Measurements from ENCODE around the gene MCRIP2.

Gene MCRIP2

GRCh38 chr16:694863-695354 is 53.3 kb downstream of the MCRIP2 start:
- H3K27me3 ChIP-seq (replicated peaks; ENCODE audit: insufficient read depth, low read length), result peaks cover 73% of the 10 kb centered on the region
- no peaks in the 10 kb centered on the region for H3K9me3 ChIP-seq (replicated peaks; ENCODE audit: insufficient read depth, low read length)
- DNase-seq, result no peak

GRCh38 chr16:695355-696089 is 53.9 kb downstream of the MCRIP2 start:
- Histone ChIP-seq H2AFZ (ENCODE audit: low read length) (no peak overlapping the region), H3K9me3 (replicated peaks; ENCODE audit: insufficient read depth, low read length) (no peaks in the 10 kb centered on the region), H3K9me2 (replicated peaks; ENCODE audit: insufficient read depth, low read length) (no peaks in the 10 kb centered on the region), H3K9ac (ENCODE audit: low read length) (no peak overlapping the region), H3K79me2 (ENCODE audit: low read length) (no peaks in the 10 kb centered on the region), H3F3A (ENCODE audit: insufficient read depth, low read length) (no peaks in the 10 kb centered on the region), H3K27me3 (replicated peaks; ENCODE audit: insufficient read depth, low read length) (peaks cover 79% of the 10 kb centered on the region), H3K4me2 (ENCODE audit: low read depth, low read length) (no peak overlapping the region), H3K27ac (ENCODE audit: low read length) (no peak overlapping the region), H3K36me3 (replicated peaks; ENCODE audit: insufficient read depth, low read length) (no peaks in the 10 kb centered on the region), H3K4me3 (ENCODE audit: low read length) (no peak overlapping the region), H4K20me1 (ENCODE audit: insufficient read depth, low read length) (no peaks in the 10 kb centered on the region), H3K4me1 (ENCODE audit: low read length) (no peaks in the 10 kb centered on the region)
- no peak for DNase-seq
- TF ChIP-seq CTCF (IDR thresholded peaks at IDR 0.05; ENCODE audit: low read length) (no peak), EZH2phosphoT487 (IDR thresholded peaks at IDR 0.05; ENCODE audit: low read length) (no peak)

More at GRCh38 chr16:694863-695354, 53.3 kb downstream of the MCRIP2 start:
- H3K4me1 ChIP-seq (ENCODE audit: low read length), result no peaks in the 10 kb centered on the region
- H3K27ac ChIP-seq (ENCODE audit: low read length), result no peak overlapping the region
- no peaks in the 10 kb centered on the region for H3K9me2 ChIP-seq (replicated peaks; ENCODE audit: insufficient read depth, low read length)
- no peak overlapping the region for H2AFZ ChIP-seq (ENCODE audit: low read length)
- no peak overlapping the region for H3K9ac ChIP-seq (ENCODE audit: low read length)
- H3K36me3 ChIP-seq (replicated peaks; ENCODE audit: insufficient read depth, low read length), result no peaks in the 10 kb centered on the region
- TF ChIP-seq CTCF (IDR thresholded peaks at IDR 0.05; ENCODE audit: low read length), result no peak
- TF ChIP-seq EZH2phosphoT487 (IDR thresholded peaks at IDR 0.05; ENCODE audit: low read length), result no peak
- TF ChIP-seq EZH2 (optimal IDR thresholded peaks at IDR 0.05; ENCODE audit: low read depth, low read length), result no peak
- H3K4me3 ChIP-seq (ENCODE audit: low read length), result no peak overlapping the region
- no peaks in the 10 kb centered on the region for H3K79me2 ChIP-seq (ENCODE audit: low read length)
- H3K4me2 ChIP-seq (ENCODE audit: low read depth, low read length), result no peak overlapping the region
- no peaks in the 10 kb centered on the region for H4K20me1 ChIP-seq (ENCODE audit: insufficient read depth, low read length)
- no peaks in the 10 kb centered on the region for H3F3A ChIP-seq (ENCODE audit: insufficient read depth, low read length)
